Osteoblast (primary cell): ENCODE data around the gene PNMA3. TPM values are rescaled to one million over a fixed set of nuclear protein-coding genes. Genes with fewer than 3 reads are reported as not detected.
A peak's percentile ranks its signal among the peaks of the same experiment; 100 is the strongest.

Source experiments
- DNase-seq: peaks from one replicate; pipeline ENCODE4 v3.0.0; 2011; ENCODE audit warnings: low spot score, mixed read lengths; ENCODE audit not compliant: insufficient read length; ENCODE audit errors: missing footprints
- H2AFZ ChIP-seq: 2 replicates; pipeline ENCODE4 v1.6.0; 2011; ENCODE audit warnings: mild to moderate bottlenecking, low read length
- H3K27ac ChIP-seq: 2 replicates; pipeline ENCODE4 v1.5.1; 2011; ENCODE audit warnings: mild to moderate bottlenecking, low read depth, low read length, moderate library complexity
- H3K27me3 ChIP-seq: 2 replicates; pipeline ENCODE4 v1.6.0; 2012; ENCODE audit warnings: mild to moderate bottlenecking, control low read depth, inconsistent platforms, low read length, moderate library complexity; ENCODE audit not compliant: insufficient read depth
- H3K36me3 ChIP-seq: 2 replicates; pipeline ENCODE4 v1.5.1; 2011; ENCODE audit warnings: mild to moderate bottlenecking, low read length, control low read depth, moderate library complexity; ENCODE audit not compliant: insufficient read depth
- H3K4me1 ChIP-seq: 2 replicates; pipeline ENCODE4 v1.5.1; 2011; ENCODE audit warnings: mild to moderate bottlenecking, low read length, control low read depth, moderate library complexity; ENCODE audit not compliant: insufficient read depth
- H3K4me2 ChIP-seq: 2 replicates; pipeline ENCODE4 v1.6.0; 2011; ENCODE audit warnings: mild to moderate bottlenecking, low read length; ENCODE audit not compliant: insufficient read depth
- H3K4me3 ChIP-seq: fragments of 200-600 bp; sonication (generic); 3 replicates; pipeline ENCODE4 v1.5.1; 2012; ENCODE audit warnings: mild to moderate bottlenecking, low read length, inconsistent platforms; ENCODE audit not compliant: insufficient read depth
- H3K79me2 ChIP-seq: 2 replicates; pipeline ENCODE4 v1.6.0; 2012; ENCODE audit warnings: mild to moderate bottlenecking, low read length, control low read depth, inconsistent platforms; ENCODE audit not compliant: insufficient read depth
- H3K9me3 ChIP-seq: 2 replicates; pipeline ENCODE4 v1.5.1; 2011; ENCODE audit warnings: low read depth, low read length, control low read depth
- H4K20me1 ChIP-seq: 2 replicates; pipeline ENCODE4 v1.6.0; 2012; ENCODE audit warnings: mild to moderate bottlenecking, low read length, control low read depth; ENCODE audit not compliant: insufficient read depth
- total RNA-seq: library from RNA; depleted of rRNA; stranded (reverse); fragments of >200 nt; gene quantifications from 2 replicates; pipeline ENCODE4 v1.2.3, GENCODE V29; 2012
- TF ChIP-seq, protein P1 (sequence below): IDR thresholded peaks from 2 replicates; pipeline ENCODE4 v1.5.1; 2011; ENCODE audit warnings: mild to moderate bottlenecking, low read depth, low read length, moderate library complexity; ENCODE audit errors: extremely low read depth

PNMA3 gene
- total RNA-seq, 1 donor, result not detected

DNA sequence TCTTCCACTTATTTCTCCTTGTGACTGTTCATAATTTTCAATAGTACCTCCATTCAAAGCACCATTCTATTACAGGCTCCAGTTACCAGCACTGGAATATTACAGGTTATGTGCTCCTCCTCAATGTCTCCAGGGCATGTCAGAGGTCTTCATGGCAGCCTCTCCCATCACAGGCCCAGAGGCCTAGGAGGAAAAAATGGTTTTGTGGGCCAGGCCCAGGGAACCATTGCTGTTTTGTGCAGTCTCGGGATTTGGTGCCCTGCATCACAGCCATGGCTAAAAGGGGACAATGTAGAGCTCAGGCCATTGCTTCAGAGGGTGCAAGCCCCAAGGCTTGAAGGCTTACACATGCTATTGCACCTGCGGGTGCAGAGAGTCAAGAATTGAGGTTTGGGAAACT is 7.2 kb upstream of the PNMA3 start:
- Histone ChIP-seq H3K4me2 (no peak overlapping the region), H3K4me1 (no peaks in the 10 kb centered on the region), H3K36me3 (no peaks in the 10 kb centered on the region), H4K20me1 (no peaks in the 10 kb centered on the region), H3K4me3 (no peak overlapping the region), H2AFZ (no peak overlapping the region), H3K27me3 (peaks cover 4% of the 10 kb centered on the region), H3K79me2 (no peaks in the 10 kb centered on the region), H3K9me3 (no peaks in the 10 kb centered on the region), H3K27ac (no peak overlapping the region)
- no peak for DNase-seq
- TF ChIP-seq, protein P1, sequence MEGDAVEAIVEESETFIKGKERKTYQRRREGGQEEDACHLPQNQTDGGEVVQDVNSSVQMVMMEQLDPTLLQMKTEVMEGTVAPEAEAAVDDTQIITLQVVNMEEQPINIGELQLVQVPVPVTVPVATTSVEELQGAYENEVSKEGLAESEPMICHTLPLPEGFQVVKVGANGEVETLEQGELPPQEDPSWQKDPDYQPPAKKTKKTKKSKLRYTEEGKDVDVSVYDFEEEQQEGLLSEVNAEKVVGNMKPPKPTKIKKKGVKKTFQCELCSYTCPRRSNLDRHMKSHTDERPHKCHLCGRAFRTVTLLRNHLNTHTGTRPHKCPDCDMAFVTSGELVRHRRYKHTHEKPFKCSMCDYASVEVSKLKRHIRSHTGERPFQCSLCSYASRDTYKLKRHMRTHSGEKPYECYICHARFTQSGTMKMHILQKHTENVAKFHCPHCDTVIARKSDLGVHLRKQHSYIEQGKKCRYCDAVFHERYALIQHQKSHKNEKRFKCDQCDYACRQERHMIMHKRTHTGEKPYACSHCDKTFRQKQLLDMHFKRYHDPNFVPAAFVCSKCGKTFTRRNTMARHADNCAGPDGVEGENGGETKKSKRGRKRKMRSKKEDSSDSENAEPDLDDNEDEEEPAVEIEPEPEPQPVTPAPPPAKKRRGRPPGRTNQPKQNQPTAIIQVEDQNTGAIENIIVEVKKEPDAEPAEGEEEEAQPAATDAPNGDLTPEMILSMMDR, result no peak

- TF ChIP-seq, protein P1, result no peak
- no peak overlapping the region for H3K27ac ChIP-seq
- H3K9me3 ChIP-seq, result no peaks in the 10 kb centered on the region
- no peaks in the 10 kb centered on the region for H3K4me1 ChIP-seq
- H4K20me1 ChIP-seq, result no peaks in the 10 kb centered on the region
- no peak for DNase-seq
- H3K36me3 ChIP-seq, result no peaks in the 10 kb centered on the region
- H3K4me2 ChIP-seq, result no peak overlapping the region
- H3K27me3 ChIP-seq, result peaks cover 26% of the 10 kb centered on the region
- no peaks in the 10 kb centered on the region for H3K79me2 ChIP-seq
- no peak overlapping the region for H3K4me3 ChIP-seq
- H2AFZ ChIP-seq, result no peak overlapping the region
Observed at GRCh38 chrX:153052534-153052933, 3.7 kb upstream of the PNMA3 start.

DNA sequence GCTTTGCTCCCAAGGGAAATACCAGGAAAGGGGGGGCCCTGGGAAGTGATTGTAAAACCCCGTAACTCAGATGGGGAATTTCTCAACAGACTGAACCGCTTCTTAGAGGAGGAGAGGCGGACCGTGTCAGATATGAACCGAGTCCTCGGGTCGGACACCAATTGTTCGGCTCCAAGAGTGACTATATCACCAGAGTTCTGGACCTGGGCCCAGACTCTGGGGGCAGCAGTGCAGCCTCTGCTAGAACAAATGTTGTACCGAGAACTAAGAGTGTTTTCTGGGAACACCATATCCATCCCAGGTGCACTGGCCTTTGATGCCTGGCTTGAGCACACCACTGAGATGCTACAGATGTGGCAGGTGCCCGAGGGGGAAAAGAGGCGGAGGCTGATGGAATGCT is 1.0 kb downstream of the PNMA3 start:
- no peak overlapping the region for H2AFZ ChIP-seq
- H3K4me1 ChIP-seq, result peaks cover 6% of the 10 kb centered on the region
- no peak overlapping the region for H3K27ac ChIP-seq
- no peak overlapping the region for H3K4me3 ChIP-seq
- H3K4me2 ChIP-seq, result no peak overlapping the region
- H3K36me3 ChIP-seq, result no peaks in the 10 kb centered on the region
- TF ChIP-seq, protein P1, result no peak
- no peaks in the 10 kb centered on the region for H3K9me3 ChIP-seq
- H3K79me2 ChIP-seq, result no peaks in the 10 kb centered on the region
- peak; percentile 21 for DNase-seq
- H4K20me1 ChIP-seq, result no peaks in the 10 kb centered on the region
- peaks cover 36% of the 10 kb centered on the region for H3K27me3 ChIP-seq

- TF ChIP-seq, protein P1, result no peak
- Histone ChIP-seq H2AFZ (no peak overlapping the region), H4K20me1 (no peaks in the 10 kb centered on the region), H3K4me1 (peaks cover 6% of the 10 kb centered on the region), H3K36me3 (no peaks in the 10 kb centered on the region), H3K9me3 (no peaks in the 10 kb centered on the region), H3K27ac (no peak overlapping the region), H3K27me3 (peaks cover 32% of the 10 kb centered on the region), H3K4me3 (no peak overlapping the region), H3K79me2 (no peaks in the 10 kb centered on the region), H3K4me2 (no peak overlapping the region)
- DNase-seq, result peak; percentile 63
Observed at GRCh38 chrX:153059191-153060094, 3.2 kb downstream of the PNMA3 start.
